Testis (tissue), 3 donors: ENCODE data around the gene MAMLD1. TPM values are rescaled to one million over a fixed set of nuclear protein-coding genes. Genes with fewer than 3 reads are reported as not detected.

ENCODE experiments used
- DNase-seq: peaks from one replicate; pipeline ENCODE4 v3.0.0-alpha.2; 2019
- H3K27ac ChIP-seq, 2 donors: fragments of 200-600 bp; sonication (generic); one replicate each; pipeline ENCODE4 v1.5.1; 2019
- H3K27me3 ChIP-seq: fragments of 200-600 bp; sonication (generic); one replicate; pipeline ENCODE4 v1.5.1; 2019
- H3K36me3 ChIP-seq: fragments of 200-600 bp; sonication (generic); one replicate; pipeline ENCODE4 v1.5.1; 2017; ENCODE audit warnings: low read depth; ENCODE audit errors: missing control alignments
- H3K4me1 ChIP-seq: fragments of 200-600 bp; sonication (generic); one replicate; pipeline ENCODE4 v1.5.1; 2019
- H3K4me3 ChIP-seq, 2 donors: fragments of 200-600 bp; sonication (generic); one replicate each; pipeline ENCODE4 v1.5.1; 2017 to 2019
- H3K9me3 ChIP-seq: fragments of 200-600 bp; sonication (generic); one replicate; pipeline ENCODE4 v1.5.1; 2017
- POLR2A ChIP-seq: fragments of 450-650 bp; IDR thresholded peaks from one replicate; pipeline ENCODE4 v1.6.1; 2017; ENCODE audit warnings: antibody characterized with exemption, mild to moderate bottlenecking, moderate library complexity
- WGBS, 2 donors: methylation state at CpG; one replicate each; pipeline ENCODE4 v1.1.5; 2018; 5-methylcytosine and 5-hydroxymethylcytosine counted together
- intact Hi-C: fragments of 100-400 bp; cut with DNase I; formaldehyde crosslinking; loops from one replicate; pipeline ENCODE4 v1.15.1; 2023; ENCODE audit warnings: low total_unique reads
- polyA plus RNA-seq: library from polyadenylated mRNA; stranded (reverse); fragments of 350-450 nt; fragmentation: Illumina TruSeq; extraction: RNeasy Lipid Tissue Mini Kit (QIAGEN cat#74804); gene quantifications from one replicate; pipeline ENCODE4 v1.2.3, GENCODE V29; 2014; ENCODE audit warnings: low read depth, low replicate concordance; ENCODE audit not compliant: insufficient read depth
- total RNA-seq, 2 donors: library from RNA; depleted of rRNA; stranded (reverse); fragments of >200 nt; gene quantifications; one replicate each; pipeline ENCODE4 v1.2.3, GENCODE V29; 2016
- TF ChIP-seq, protein P1 (sequence below), 3 experiments: fragments of 450-650 bp in 2 of 3; fragments of 200-600 bp in 1 of 3; sonication (generic) in 1 of 3; IDR thresholded peaks; one replicate each; pipeline ENCODE4 v1.5.1; 2016 to 2019; ENCODE audit warnings: antibody characterized with exemption in 3 of 3, mild to moderate bottlenecking in 2 of 3, moderate library complexity in 1 of 3

MAMLD1 gene
- total and polyA plus RNA-seq, 3 donors from 2014 or later, result 31.3 to 91.5 (median 70.6) TPM

DNA sequence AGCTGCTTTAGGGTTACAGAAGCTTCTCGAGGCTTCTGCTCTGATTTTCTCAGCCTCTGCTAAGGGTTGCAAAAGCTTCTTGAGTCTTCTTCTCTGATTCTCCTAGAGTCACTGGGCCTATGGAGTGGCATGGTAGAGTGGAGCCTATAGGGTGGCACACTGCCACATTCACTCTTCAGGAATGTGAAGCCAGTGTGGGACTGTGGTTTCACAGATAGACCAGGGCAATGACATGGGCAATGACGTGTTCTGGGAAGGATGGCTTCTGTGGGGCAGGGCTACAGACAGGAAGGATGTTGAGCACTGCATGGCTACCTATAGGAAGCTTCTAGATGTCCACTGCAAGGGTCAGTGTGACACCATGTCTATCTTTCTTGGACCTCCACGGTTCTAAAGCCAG is 11.0 kb upstream of the MAMLD1 start:
- H3K4me1 ChIP-seq, result no peaks in the 10 kb centered on the region
- H3K36me3 ChIP-seq, result no peaks in the 10 kb centered on the region
- intact Hi-C loops, result no loop called here
- no peak for DNase-seq
- TF ChIP-seq POLR2A, result no peak
- TF ChIP-seq, protein P1, sequence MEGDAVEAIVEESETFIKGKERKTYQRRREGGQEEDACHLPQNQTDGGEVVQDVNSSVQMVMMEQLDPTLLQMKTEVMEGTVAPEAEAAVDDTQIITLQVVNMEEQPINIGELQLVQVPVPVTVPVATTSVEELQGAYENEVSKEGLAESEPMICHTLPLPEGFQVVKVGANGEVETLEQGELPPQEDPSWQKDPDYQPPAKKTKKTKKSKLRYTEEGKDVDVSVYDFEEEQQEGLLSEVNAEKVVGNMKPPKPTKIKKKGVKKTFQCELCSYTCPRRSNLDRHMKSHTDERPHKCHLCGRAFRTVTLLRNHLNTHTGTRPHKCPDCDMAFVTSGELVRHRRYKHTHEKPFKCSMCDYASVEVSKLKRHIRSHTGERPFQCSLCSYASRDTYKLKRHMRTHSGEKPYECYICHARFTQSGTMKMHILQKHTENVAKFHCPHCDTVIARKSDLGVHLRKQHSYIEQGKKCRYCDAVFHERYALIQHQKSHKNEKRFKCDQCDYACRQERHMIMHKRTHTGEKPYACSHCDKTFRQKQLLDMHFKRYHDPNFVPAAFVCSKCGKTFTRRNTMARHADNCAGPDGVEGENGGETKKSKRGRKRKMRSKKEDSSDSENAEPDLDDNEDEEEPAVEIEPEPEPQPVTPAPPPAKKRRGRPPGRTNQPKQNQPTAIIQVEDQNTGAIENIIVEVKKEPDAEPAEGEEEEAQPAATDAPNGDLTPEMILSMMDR (IDR thresholded peaks at IDR 0.05), result no peak
- H3K9me3 ChIP-seq, result no peaks in the 10 kb centered on the region
- no peak overlapping the region for H3K4me3 ChIP-seq
- H3K27me3 ChIP-seq, result no peaks in the 10 kb centered on the region
- no peak overlapping the region for H3K27ac ChIP-seq
- WGBS, 2 donors, result 80 to 85% methylated on average over 1 to 3 of the region's 3 CpGs

DNA sequence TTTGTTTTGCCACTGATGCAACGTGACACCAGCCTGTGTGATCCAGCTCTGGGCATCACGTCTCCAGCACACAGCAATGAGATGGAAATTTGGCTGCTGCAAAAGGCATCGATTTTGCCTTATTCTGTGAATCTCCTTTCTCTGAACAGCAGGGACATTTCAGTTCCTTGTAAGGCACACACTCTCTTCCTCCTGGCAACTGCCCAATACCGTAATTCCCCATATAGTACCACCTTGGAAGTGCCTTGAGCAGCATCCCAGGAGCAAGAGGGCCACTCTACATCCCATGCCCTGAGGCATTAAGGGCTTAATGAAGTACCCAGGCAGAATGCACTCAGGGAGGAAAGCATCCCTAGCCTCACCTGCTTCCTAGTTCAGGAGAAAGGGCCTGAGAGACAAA is 10.5 kb upstream of the MAMLD1 start:
- H3K4me1 ChIP-seq, result no peaks in the 10 kb centered on the region
- H3K27ac ChIP-seq, result no peak overlapping the region
- intact Hi-C loops, result no loop called here
- TF ChIP-seq, protein P1 (IDR thresholded peaks at IDR 0.05), result no peak
- no peak for TF ChIP-seq POLR2A
- WGBS, 2 donors, result 36% methylated on average over 4 of the region's 4 CpGs; no CpG with 5 or more reads in 1 of the 2 donors
- no peaks in the 10 kb centered on the region for H3K36me3 ChIP-seq
- no peaks in the 10 kb centered on the region for H3K9me3 ChIP-seq
- no peaks in the 10 kb centered on the region for H3K27me3 ChIP-seq
- H3K4me3 ChIP-seq, result no peak overlapping the region
- no peak for DNase-seq

DNA sequence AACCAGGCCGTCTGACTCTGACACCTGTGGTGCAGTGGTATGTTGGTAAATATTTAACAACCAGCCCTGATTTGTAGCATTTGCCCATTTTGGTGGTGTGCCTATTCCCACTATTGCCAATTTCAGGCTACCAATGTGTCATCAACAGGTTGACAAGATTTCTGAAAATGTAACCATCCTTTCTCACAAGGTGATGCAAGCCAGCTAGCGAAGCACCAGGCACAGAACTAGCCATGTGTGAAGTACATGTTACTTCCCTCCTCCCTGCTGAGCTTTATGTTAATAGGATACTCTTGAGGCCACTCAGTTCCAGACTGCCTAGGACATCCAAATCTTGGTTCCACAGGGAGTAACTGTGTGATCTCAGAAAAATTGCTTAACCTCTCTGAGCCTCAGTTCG is 7.2 kb upstream of the MAMLD1 start:
- Histone ChIP-seq H3K4me3 (no peak overlapping the region), H3K9me3 (no peaks in the 10 kb centered on the region), H3K36me3 (no peaks in the 10 kb centered on the region), H3K4me1 (no peaks in the 10 kb centered on the region), H3K27me3 (no peaks in the 10 kb centered on the region), H3K27ac (no peak overlapping the region)
- WGBS, 2 donors, result 94 to 100% methylated on average over 2 to 3 of the region's 3 CpGs
- intact Hi-C loops, result no loop called here
- no peak for TF ChIP-seq POLR2A
- TF ChIP-seq, protein P1 (IDR thresholded peaks at IDR 0.05), result no peak
- DNase-seq, result no peak

DNA sequence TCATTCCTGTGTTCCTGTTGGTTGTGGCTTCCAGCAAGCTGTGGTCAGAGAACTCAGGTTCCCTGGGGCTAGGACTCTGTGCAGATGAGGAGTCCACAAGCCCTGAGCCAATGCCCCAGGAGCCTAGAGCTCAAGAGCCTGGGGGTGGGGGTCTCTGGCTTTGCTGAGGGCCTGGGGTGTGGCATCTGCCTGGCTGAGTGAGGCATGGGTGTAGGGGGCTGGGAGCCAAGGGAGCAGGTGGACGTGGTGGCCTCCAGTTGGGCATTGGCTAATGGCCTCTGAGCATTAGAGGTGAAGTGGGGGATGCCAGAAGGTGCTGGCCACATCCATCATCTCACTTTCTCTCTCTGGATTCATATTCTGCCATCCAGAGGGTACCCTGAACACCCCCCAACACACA is 5.3 kb upstream of the MAMLD1 start:
- intact Hi-C loops, result no loop called here
- Histone ChIP-seq H3K27me3 (no peaks in the 10 kb centered on the region), H3K4me1 (no peaks in the 10 kb centered on the region), H3K4me3 (no peak overlapping the region), H3K36me3 (no peaks in the 10 kb centered on the region), H3K9me3 (no peaks in the 10 kb centered on the region), H3K27ac (no peak overlapping the region)
- DNase-seq, result no peak
- no peak for TF ChIP-seq POLR2A
- TF ChIP-seq, protein P1 (IDR thresholded peaks at IDR 0.05), result no peak
- WGBS, 2 donors, result no CpG with 5 or more reads among the region's 1 CpG

DNA sequence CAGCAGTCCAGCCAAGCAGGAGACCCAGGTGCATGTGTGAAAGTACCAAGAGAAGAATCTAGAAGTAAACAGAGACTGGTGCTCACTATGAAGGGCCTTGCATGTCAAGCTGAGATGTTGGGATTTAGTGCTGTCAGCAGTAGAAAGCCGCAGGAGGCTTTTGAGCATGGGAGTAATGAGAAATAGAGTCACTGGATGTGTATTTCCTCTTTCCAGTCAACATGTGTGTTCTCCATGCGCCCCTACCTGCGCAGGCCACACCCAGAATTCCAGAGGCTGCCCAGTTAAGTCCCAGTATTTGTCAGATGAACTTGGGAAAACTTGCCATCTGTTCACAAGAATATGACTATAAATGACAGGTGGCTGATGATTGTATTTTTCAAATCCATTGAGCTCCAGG is 4.5 kb upstream of the MAMLD1 start:
- TF ChIP-seq, protein P1 (IDR thresholded peaks at IDR 0.05), result no peak
- TF ChIP-seq POLR2A, result no peak
- H3K27ac ChIP-seq, result no peak overlapping the region
- no peaks in the 10 kb centered on the region for H3K27me3 ChIP-seq
- H3K4me3 ChIP-seq, result no peak overlapping the region
- H3K36me3 ChIP-seq, result no peaks in the 10 kb centered on the region
- intact Hi-C loops, result no loop called here
- no peaks in the 10 kb centered on the region for H3K4me1 ChIP-seq
- 94 to 100% methylated on average over 2 of the region's 3 CpGs for WGBS, 2 donors
- H3K9me3 ChIP-seq, result no peaks in the 10 kb centered on the region
- DNase-seq, result no peak
